ENCODE results near the gene CFP.
A peak's percentile ranks its signal among the peaks of the same experiment; 100 is the strongest.
"Not testable (repeated sequence)": the region's sequence is repeated elsewhere in the genome, so short reads cannot be mapped to it uniquely, and the experiment has no call there.

The CFP gene

DNA sequence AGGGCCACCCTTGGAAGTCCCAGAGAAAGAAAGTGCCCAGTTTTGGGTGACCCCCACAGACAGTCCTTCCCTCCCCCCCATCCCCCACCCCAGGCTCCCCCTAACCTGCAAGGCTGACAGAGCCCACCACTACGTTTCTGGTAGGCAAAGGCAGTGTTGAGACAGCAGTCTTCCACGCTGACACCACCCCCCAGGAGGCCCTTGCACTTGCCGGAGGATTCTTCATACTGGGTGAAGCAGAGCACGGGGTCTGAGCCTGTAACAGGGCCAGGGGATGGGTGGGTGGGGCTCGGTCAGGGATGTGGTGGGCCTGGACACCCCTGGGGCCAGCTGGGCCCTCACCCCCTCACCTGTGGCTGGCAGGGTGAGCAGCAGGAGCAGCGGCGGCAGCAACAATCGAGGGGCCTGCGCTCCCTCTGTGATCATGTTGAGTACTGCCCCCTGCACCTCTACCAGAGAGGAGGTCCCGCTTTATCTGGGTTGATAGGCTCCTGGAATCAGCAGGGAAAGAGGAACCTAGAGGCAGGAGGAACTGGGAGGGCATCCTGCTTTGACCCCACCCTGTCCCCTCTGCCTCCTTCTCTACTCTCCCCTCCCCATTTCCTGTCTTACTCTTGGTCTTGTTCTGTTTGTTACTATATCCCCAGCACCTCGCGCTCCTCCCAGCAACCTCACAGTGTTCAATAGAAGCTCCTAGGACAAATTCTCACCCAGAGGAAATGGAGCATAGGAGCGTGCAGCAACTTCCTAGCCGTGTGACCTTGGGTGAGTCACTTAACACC, at the start of gene CFP:
TSS of gene CFP (minus strand) at position 512 of the 782 bp plus-strand sequence. CDS start at position 426, 86 bp downstream.
- DNase-seq, result no peak

DNA sequence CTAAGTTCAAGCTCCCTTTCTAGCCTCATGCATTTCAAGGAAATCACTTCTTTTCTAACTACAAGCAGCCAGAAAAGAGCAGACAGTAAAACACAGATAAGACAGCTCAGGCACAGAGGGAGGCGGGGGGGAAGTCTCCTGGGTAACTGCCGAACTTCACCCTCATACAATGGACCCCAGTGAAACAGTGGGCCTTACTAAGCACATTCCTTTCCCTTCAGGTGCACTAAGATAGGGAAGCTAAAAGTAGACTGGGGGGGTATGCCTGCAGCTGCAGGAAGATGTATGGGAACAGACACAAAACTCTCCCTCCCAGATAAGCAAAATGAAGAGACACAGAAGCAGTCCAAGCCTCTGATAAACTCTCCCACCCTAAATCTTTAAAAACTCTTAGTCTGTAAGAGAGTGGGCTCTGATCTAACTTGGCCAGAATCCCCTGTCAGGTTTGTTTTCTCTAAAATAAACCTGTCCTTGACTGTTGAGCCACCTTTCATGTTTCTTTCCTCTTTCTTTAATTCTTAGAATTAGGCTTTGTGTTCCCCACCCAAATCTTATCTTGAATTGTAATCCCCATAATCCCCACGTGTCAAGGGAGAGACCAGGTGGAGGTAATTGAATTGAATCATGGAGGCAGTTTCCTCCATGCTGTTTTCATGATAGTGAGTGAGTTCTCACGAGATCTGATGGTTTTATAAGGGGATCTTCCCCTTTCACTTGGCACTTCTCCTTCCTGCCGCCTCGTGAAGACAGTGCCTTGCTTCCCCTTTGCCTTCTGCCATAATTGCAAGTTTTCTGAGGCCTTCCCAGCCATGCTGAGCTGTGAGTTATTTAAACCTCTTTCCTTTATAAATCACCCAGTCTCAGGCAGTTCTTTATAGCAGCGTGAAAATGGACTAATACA, 46.5 kb upstream of the CFP start:
- not testable (repeated sequence) for DNase-seq

DNA sequence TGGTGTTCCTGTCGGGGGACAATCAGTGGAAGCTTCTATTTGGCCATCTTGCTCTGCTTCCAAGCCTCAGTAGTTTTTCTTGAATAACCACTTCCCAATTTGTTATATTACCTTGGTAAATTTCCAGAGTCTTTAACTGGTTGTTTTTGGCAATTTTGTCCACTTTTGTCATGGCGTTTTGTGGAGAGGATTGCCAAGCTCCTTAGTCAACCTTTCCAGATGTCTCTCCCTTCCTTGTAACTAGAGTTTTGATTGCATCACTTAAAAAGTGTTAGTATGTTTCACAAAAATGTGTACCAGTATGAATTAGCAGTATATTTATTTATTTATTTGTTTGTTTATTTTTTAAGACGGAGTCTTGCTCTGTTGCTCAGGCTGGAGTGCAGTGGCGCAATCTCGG, 45.0 kb upstream of the CFP start:
- no peak for DNase-seq

DNA sequence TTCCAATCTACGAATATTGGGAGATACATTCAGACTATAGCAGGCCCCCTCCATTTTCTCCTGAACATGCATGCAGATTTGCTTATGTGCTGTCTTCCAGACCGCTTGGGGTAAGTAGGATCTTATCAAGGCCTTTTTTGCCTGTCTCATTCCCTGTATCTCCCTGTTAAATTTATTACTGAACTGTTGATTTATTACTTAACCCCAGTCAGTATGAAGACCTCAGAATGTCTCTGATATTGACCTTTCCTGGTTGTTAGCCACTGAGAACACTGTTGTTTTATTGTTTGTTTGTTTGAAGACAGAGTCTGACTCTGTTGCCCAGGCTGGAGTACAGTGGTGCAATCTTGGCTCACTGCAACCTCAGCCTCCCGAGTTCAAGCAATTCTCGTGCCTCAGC, 36.1 kb upstream of the CFP start:
- DNase-seq, result not testable (repeated sequence)

DNA sequence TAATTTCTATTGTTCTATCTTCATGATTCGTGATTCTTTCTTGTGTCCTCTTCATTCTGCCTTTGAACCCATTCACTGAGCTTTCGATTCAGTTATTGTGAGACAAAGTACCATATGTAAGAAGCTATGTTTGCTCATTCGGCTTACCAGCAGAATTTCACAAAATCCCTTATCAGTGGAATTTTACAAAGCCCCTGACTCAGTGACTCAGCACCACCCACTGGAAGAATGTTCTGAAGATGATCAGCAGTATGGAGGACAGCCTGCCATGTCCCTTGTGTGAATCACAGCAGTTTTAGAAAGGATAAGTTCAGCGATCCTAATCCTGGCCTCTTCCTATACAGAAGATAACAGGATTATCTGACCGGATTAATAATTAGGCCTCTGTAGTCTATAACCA, 35.0 kb upstream of the CFP start:
- no peak for DNase-seq

DNA sequence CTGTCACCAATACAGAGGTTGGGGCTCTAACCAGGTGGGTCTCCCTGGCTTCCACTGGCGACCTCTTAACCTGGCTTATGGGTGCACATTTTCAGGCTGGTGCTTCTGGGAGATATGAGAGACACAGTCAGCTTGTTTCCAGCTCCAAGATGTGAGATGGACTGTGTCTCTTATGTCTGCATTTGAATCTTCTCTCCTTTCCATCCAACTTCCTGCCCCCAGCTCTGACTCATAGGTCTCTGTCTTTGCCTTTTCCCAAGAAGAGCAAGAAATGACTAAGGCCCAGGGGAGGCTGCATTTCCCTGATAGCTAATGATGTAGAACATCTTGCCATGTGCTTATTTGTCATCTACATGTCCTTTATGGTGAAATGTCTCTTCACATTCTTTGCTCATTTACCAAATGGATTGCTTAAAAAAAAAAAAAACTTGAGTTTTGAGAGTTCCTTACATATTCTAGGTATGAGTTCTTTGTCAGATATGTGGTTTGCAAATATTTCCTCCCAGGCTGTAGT, 32.5 kb upstream of the CFP start:
- no peak for DNase-seq

DNA sequence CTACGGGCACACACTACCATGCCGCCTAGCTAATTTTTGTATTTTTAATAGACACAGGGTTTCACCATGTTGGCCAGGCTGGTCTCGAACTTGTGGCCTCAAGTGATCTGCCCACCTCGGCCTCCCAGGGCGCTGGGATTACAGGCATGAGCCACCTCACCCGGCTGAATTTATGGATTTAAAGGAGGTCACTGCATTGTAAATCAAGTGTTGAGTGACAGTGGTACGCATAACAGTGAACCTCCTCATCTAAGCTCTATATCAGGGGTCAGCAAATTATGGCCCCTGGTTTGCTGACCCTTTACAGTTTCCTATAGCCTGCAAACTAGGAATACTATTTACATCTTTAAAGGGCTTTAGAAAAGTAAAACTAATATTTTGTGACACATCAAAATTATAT, 31.8 kb upstream of the CFP start:
- DNase-seq, result no peak

DNA sequence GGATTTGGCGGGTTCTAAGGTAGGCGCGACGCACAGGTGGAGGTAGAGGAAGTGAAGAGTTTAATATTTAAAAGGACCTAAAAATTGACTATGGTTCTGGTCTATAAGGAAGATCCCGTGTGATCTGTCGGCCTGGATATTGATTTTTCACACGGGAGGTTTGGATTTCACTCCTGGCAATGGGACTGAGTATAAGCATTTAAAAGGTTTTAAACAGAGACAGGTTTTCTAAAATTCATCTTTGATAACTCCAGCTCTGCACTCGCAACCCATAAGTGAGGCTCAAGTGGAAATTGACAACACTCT, 29.6 kb upstream of the CFP start:
- DNase-seq, result no peak

DNA sequence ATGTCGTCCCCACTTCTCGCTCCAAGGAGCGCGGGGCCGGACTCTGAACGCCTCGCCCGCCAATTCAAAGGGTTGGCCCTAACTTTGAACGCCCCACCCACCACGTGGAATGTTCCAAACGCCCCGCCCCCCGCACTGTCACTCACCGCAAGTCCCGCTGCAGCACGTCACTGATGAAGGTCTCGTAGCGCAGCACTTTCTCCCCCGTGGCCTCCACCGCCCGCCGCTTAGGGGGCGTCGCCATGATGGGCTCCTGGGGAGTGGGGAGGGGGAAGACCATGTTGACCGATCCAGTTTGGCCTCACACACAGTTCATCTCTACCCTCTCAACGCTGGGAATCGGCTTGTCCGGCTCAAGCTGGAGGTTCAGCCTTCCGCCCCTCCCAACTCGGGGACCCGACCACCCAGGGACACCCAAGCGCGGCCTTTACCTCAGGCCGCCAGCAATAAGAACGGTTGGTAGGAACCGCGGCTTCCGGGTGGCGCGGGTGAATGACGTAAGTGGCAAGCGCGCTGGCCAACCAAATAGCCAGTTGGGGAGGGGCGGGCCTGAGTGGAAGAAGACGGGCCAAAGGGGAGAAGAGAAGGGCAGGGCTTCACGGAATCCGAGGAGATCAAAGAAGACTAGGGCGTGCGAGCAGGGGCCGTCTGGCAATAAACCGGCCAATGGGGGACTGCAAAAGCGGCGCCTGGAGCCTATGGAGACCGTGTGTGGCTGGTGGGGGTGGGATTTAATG, 29.1 kb upstream of the CFP start, which contains the start of gene UXT:
TSS of gene UXT (minus strand) at position 497 of the 737 bp plus-strand sequence. CDS start at position 244, 253 bp downstream.
- DNase-seq, result peak; percentile 80 to 87

DNA sequence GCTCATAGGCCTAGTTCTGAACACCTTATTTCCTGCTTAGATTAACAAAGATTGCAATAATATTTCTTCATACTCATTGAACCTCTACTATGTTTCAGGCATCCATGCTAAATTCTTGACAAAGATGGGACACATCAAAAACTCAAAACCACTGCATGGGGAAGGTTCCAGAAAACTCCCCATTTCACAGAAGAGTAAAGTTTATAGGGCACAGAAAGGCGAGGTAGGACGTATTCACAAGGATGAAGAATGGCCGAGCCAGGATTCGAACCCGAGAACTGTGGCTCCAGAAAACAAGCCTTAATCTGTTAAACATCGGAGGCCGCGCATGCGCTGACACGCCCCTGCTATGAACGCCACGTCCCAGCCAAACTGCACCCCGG, 28.6 kb upstream of the CFP start:
- DNase-seq, result no peak

DNA sequence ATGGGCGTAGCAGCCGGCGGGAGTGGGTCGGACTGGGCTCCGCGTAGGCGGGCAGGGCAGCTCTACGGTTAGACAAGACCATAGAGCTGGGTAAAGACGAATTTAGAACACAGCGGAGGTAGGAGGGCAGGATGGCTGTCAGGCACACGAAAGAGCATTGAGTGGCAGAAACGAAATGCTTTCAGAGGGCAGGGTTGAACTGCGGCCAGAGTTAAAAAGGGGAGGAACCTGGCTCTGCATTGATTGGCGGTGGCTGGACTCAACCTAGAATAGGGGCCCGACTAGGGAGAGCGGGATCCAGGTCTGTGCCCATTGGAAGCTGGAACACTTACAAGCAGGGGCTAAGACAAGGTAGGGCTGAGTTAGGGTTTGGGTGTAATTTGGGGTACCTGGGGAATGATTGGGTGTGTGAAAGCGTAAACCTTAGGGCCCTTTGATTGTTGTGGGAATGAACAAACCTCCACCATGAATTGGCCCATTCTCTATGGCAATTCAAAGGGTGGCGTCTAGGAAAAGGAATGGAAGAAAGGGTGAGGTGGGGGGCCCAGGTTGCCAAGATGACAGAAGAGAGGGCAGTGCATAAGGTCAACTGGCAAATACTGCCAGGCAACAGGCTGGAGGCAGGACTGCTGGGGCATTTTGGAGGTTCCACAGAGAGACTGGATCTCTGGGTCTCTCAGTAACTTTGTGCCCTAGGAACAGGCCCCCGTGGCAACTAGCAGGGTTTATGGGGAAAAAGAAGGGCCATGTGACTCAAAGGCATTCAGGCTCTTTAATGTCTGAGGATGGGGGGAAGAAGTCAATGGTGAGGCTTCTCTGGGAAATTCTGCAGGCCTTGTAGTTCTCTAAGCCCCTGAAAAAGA, 21.5 kb upstream of the CFP start:
- DNase-seq, result no peak

DNA sequence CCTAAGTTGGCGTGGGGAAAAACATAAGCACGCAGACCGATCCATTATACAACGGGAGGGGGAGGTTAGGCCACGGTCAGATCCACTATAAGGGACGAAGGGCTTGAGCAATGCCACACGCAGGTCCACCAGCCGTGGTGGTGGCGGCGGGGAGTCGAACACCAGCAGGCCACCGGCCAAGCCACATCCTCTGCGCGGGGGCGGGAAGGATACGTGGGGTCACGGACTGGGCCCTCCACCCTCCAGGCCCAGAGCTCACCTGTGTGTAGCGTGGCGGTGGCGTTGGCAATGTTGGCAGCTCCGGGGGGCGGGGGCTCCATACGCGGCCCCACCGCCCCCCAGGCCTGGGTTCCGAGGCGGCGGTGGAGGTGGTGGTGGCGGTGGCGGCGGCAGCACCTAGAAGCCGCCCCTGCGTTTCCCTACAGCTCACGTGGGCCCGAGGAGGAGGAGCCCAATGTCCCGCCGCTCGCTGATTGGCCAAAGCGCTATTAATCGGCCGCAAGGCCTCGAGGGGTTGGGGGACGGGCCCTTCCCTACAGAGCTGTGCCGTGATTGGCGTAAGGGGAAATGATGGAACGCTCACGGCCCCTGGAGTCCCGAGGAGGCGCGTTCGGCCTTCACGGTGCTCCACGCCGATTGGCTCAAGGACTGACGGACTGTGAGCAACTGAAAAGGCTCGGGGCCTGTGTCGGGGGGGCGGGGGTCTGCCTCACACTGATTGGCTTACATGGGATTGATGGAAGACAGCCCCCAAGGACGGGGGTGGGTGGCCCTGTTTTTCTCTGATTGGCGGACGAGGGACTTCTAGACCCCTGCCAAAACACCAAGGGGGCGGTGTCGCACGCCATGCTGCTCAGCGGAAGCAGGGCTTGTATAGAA, 20.7 kb upstream of the CFP start, which contains the start of gene ELK1:
TSS of gene ELK1 (minus strand) at position 400 of the 879 bp plus-strand sequence. CDS start 9,122 bp downstream, outside the sequence.
- DNase-seq, result peak; percentile 85 to 95

DNA sequence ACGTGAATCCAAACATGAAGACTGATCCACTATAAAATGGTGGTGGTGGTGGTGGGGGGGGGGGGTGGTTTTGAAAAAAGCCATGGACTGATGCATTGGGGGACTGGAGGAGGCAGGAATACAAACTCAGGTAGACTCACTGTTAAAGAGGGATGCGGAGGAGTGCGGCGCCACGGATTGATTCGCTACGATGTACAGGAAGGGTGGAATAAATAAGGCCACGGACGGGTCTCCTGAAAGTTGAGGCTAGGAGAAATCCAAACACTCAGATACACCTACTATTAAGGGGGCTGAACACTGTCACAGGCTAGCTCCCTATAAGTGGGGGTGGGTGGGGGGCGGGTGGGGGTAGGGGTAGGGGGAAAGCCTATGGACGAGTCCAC, 20.0 kb upstream of the CFP start:
- no peak for DNase-seq

DNA sequence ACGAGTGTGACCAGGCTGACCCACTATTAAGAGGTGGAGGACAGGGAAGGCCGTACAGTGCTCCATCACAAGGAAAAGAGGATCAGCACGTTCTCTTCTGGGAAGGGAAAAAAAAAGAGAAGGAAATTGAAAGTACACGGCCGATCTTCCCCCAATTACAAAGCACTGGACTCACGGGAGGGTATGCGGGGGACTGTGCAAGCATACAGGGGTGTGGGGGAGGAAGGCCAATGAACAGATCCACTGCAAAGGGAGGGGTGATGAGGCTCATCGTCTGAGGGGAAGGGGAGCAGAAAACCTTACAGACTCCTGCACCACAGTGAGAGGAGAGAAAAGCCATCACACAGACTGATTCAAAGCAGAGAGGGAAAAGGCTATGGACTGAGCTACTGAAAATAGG, 19.5 kb upstream of the CFP start:
- DNase-seq, result no peak

DNA sequence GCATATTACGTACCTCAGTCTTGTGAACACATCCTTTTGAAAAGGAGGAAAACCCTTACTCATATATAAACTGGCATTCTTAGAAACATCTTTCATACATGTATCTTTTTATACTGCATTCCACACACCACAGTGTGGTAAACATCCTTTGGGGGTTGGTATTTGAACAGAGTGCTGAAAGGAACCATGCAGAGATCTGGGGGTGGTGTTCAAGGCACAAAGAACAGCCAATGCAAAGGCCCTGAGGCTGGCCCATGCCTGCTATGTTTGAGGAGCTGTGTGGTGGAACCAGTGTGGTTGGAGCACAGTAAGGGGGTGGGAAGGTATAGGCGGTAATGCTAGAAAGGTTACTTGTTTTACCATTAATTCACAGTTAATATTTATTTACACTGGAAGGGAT, 18.6 kb upstream of the CFP start:
- no peak for DNase-seq

DNA sequence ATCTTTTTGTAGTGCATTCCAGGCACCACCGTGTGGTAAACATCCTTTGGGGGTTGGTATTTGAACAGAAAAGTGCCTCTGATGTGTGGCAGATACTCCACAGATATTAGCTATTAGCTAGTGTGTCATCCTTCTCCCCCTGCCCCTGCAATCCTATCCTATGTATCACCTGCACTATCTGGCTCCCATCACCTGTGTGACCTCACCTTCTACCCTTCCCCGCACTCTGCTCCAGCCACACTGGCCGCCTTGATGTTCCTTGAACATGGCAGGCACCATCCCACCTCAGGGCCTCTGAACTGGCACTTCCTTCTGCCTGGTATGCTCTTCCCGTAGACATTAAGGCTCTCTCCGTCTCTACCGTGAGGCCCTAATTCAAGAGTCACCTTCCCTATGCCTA, 16.9 kb upstream of the CFP start:
- DNase-seq, result no peak

DNA sequence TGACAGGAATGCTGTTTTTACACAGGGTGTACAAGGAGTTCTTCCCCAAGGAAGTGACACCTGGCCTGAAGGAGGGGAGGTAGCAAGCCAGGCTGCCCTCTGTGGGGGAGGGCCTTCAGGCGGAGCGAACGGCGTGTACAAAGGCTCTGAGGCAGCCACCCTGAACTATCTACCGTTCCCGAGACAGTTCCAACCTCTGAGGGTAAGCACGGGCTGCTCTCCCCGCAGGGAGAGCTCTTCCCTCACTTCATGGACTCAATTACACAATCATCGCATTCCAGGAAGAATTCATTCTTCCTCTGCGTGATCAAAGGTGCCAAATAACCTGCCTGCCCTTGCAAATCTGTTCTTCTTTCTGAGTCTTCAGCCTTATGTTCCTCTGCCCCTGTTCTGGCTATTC, 15.8 kb upstream of the CFP start:
- no peak for DNase-seq

DNA sequence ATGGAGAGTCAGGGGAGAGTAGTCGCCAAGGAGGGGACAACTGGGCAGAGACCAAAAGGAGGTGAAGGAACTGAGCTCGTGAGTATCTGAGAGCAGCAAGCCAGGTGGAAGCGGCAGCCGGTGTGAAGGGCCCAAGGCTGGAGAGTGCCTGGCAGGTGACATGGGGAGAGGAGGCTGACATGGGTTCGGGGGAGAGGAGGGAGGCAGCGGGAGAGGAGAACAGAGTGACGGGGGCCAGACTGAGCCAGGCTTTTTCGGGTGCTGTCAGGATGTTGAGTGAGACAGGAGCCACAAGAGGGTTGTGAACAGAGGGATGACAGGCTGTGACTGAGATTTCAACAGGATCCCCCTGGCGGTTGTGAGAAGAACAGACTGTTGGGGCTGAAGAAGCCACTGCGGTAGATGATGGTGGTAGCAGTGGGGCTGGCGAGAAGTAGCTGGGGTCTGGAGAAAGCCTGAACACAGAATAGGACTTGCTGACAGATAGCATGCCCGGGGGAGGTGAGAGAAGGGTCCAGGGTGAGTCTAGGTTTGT, 14.9 kb upstream of the CFP start:
- no peak for DNase-seq

DNA sequence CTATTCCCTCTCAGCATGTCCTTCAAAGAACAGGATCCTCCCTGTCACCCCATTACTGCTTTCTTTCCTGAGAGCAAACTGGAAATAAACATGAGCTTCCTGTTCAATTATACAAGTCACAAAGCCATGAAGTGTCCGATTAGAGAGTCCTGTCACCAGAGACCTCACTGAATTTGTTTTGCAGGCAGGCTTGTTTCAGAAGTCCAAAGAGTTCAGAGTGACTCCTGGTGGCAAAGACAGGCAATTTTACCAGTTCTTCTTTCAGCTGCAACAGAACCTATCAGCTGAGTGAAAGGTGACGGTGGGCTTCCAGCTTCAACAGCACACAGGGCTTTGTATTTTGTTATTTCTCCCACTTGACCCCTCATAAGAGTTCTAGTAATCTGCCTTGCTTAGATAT, 14.2 kb upstream of the CFP start:
- DNase-seq, result no peak

DNA sequence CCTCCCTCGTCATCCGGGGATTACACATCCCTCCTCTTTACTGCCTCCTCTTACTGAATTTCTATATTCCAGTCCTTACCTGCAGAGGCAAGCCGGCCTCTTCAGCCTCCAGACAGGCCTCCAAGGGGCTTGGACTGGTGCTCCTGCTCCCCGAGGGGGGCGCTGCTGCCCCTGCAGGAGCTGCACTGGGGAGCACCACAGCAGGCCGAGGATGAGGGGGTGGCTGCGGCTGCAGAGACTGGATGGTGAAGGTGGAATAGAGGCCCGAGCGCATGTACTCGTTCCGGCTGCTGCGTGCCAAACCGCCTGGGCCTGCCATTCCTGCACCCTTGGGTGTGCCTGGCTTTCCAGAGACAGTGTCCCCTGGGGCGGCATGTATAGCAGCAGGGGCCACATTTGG, 9.1 kb upstream of the CFP start:
- no peak for DNase-seq

Data from NCI-H187 (cell line).